Stimulated activated CD4-positive, alpha-beta T cell treated with anti-CD3 and anti-CD28 coated beads, Interleukin-2, amount 100 ng/mL, for 24 hours (primary cell): ENCODE data around the gene FBXW5.
A peak's percentile ranks its signal among the peaks of the same experiment; 100 is the strongest.

Experiments used
- DNase-seq, 2 donors: peaks; one replicate each; pipeline ENCODE4 v3.0.0-alpha.2; 2020

FBXW5 gene, protein sequence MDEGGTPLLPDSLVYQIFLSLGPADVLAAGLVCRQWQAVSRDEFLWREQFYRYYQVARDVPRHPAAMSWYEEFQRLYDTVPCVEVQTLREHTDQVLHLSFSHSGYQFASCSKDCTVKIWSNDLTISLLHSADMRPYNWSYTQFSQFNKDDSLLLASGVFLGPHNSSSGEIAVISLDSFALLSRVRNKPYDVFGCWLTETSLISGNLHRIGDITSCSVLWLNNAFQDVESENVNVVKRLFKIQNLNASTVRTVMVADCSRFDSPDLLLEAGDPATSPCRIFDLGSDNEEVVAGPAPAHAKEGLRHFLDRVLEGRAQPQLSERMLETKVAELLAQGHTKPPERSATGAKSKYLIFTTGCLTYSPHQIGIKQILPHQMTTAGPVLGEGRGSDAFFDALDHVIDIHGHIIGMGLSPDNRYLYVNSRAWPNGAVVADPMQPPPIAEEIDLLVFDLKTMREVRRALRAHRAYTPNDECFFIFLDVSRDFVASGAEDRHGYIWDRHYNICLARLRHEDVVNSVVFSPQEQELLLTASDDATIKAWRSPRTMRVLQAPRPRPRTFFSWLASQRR

GRCh38 chr9:136944519-136945332 is at the start of gene FBXW5, which contains the start of gene C8G:
FBXW5 (minus strand) TSS chr9:136944738; CDS start chr9:136944083, 655 bp downstream.
C8G (plus strand) TSS chr9:136945243; CDS start chr9:136945321, 78 bp downstream.
- DNase-seq = peak; percentile 95 to 96

GRCh38 chr9:136992819-136993369 is 48.4 kb upstream of the FBXW5 start:
- no peak for DNase-seq

DNA sequence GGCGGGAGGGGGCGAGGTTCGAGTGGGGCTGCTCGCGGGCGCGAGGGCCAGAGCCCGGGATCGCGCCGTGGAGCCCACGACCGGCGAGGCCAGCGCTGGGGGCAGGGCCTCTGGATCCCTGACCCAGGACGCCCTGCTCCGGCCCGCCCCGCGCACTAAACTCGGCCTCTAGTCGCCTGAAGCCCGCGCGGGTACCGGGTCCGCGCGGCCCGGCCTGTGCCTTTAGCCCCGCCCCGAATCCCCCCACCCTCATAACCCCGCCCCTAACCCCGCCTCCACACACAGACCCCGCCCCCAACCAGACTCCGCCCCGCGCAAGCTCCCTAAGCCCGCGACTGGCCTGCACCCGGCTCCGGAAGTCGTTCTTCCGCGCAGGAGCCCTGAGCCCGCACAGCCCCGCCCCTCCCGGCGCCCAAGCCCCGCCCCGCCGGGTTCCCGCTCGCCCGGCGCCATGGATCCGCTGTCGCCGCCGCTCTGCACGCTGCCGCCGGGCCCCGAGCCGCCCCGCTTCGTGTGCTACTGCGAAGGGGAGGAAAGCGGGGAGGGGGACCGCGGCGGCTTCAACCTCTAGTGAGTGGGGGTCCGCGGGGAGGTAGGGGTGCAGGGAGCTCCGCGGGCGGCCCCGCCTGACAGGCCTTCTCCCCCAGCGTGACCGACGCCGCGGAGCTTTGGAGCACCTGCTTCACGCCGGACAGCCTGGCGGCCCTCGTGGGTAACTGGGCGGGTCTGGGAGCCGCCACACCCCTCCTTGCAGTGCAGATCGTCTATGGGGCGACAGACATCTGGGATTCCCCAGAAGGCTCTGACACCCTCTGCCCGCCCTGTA is 47.7 kb upstream of the FBXW5 start, which contains the start of gene PAXX:
PAXX (plus strand) TSS at position 430 of the 826 bp plus-strand sequence; CDS start at position 452, 22 bp downstream.
- DNase-seq = peak; percentile 96 to 97

GRCh38 chr9:136990242-136990911 is 45.8 kb upstream of the FBXW5 start:
- DNase-seq = no peak

GRCh38 chr9:136988872-136989271 is 44.3 kb upstream of the FBXW5 start:
- no peak for DNase-seq

- DNase-seq = no peak
Measured at GRCh38 chr9:136985853-136986252, 41.3 kb upstream of the FBXW5 start.

DNA sequence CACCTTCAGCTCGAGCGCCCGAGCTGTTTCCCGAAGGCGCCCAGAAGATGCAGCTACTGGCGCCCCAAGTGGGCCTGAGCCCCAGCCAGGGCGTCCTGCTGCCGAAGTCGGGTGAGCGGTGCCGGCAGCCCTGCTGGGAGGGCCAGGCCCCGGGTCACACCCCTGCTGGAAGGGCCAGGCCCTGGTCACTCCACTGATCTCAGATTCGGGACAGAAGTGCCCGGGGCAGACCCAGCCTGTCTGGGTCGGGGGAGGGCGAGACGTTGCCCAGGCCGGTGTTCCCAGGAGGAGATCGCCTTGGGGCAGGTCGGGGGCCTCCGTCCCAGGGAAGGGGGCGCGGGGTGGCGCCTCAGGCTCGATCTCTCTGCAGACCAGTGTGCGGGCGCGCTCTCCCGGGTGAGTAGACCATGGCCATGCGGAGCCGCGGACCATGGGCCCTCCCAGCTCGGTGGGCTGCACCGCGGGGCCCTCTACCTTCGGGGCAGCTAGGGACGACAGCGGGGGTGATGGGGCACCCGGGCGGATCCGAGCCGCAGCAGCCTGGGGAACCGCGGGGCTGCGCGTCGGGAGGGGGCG is 40.6 kb upstream of the FBXW5 start:
- DNase-seq = no peak

DNA sequence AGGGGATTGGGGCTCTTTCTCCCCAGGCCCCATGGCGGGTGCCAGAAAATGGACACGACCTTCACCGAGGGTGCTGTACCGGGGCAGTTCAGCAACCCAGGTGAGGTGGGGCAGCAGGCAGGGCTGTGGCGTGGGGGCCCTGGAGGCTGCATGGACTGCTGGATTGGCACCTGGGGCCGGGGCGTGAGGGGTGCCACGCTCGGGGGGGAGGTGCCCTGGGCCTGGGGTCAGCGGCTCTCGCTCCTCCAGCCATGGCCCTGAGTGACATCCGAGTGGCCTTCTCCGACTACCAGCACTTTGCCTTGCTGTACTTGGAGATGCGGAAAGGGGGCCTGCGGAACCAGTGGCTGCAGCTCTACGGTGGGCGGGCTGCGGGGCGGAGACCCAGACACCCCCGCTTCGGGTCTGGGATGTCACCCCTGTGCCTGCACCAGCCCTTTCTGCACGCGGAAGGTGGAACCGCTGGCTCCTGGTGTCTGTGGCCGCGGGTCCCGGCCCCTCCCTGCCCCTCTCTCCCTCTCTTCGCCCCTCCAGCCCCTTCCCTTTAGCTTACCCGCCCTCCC is 40.0 kb upstream of the FBXW5 start:
- no peak for DNase-seq

GRCh38 chr9:136983656-136984314 is 39.2 kb upstream of the FBXW5 start:
- no peak for DNase-seq

GRCh38 chr9:136983167-136983566 is 38.6 kb upstream of the FBXW5 start:
- no peak for DNase-seq

GRCh38 chr9:136982232-136983051 is 37.9 kb upstream of the FBXW5 start, which contains the start of gene LCNL1:
LCNL1 (plus strand) TSS chr9:136982993; CDS start chr9:136983587, 594 bp downstream.
- DNase-seq = no peak

GRCh38 chr9:136981588-136982231 is 37.2 kb upstream of the FBXW5 start:
- DNase-seq = no peak

- DNase-seq = no peak
Measured at GRCh38 chr9:136980669-136981478, 36.3 kb upstream of the FBXW5 start.

- no peak for DNase-seq
Measured at GRCh38 chr9:136979769-136980587, 35.4 kb upstream of the FBXW5 start.

GRCh38 chr9:136978865-136979544 is 34.5 kb upstream of the FBXW5 start:
- DNase-seq = no peak
